ENCODE data around the gene CABP4. TPM values are rescaled to one million over a fixed set of nuclear protein-coding genes. Genes with fewer than 3 reads are reported as not detected.

The CABP4 gene
- total RNA-seq = 1.1 TPM

- no peak for DNase-seq
Measured at GRCh38 chr11:67455054-67455453, at the start of gene CABP4. TSS of gene CABP4 (plus strand) at chr11:67455354. CDS start at chr11:67455424, 70 bp downstream.

GRCh38 chr11:67405688-67406339, 49.3 kb upstream of the CABP4 start:
- DNase-seq = no peak

GRCh38 chr11:67406420-67406968, 48.7 kb upstream of the CABP4 start:
- no peak for DNase-seq

- DNase-seq = no peak
Measured at GRCh38 chr11:67406969-67407687, 48.0 kb upstream of the CABP4 start.

GRCh38 chr11:67407688-67408163, 47.4 kb upstream of the CABP4 start:
- DNase-seq = no peak

- DNase-seq = no peak
Measured at GRCh38 chr11:67408437-67409200, 46.5 kb upstream of the CABP4 start.

GRCh38 chr11:67409261-67409666, 45.9 kb upstream of the CABP4 start:
- no peak for DNase-seq

- DNase-seq = no peak
Measured at GRCh38 chr11:67409781-67410368, 45.3 kb upstream of the CABP4 start.

- DNase-seq = no peak
Measured at GRCh38 chr11:67410369-67410831, 44.8 kb upstream of the CABP4 start.

GRCh38 chr11:67410984-67411784, 44.0 kb upstream of the CABP4 start:
- DNase-seq = no peak

- DNase-seq = no peak
Measured at GRCh38 chr11:67411785-67412152, 43.4 kb upstream of the CABP4 start.

- DNase-seq = no peak
Measured at GRCh38 chr11:67412495-67413179, 42.5 kb upstream of the CABP4 start.

- no peak for DNase-seq
Measured at GRCh38 chr11:67413266-67413849, 41.8 kb upstream of the CABP4 start.

- DNase-seq = no peak
Measured at GRCh38 chr11:67415501-67416304, 39.5 kb upstream of the CABP4 start, which contains the start of gene CARNS1. TSS of gene CARNS1 (plus strand) at chr11:67415678. CDS start at chr11:67416200, 522 bp downstream.

- peak; percentile 80 for DNase-seq
Measured at GRCh38 chr11:67416416-67417335, 38.5 kb upstream of the CABP4 start.

GRCh38 chr11:67417425-67417824, 37.7 kb upstream of the CABP4 start:
- DNase-seq = no peak

GRCh38 chr11:67418476-67419281, 36.5 kb upstream of the CABP4 start:
- DNase-seq = peak; percentile 93

Data from tongue (tissue), 2 donors.